HG02884 (cell line): ENCODE measurements around the gene MAOB.

Experiments
- ATAC-seq: cut with Tn5 transposase; IDR thresholded peaks from one replicate; pipeline ENCODE4 v1.9.1; 2021; ENCODE audit warnings: mild to moderate bottlenecking, moderate library complexity; ENCODE audit not compliant: unreplicated experiment

Gene MAOB

DNA sequence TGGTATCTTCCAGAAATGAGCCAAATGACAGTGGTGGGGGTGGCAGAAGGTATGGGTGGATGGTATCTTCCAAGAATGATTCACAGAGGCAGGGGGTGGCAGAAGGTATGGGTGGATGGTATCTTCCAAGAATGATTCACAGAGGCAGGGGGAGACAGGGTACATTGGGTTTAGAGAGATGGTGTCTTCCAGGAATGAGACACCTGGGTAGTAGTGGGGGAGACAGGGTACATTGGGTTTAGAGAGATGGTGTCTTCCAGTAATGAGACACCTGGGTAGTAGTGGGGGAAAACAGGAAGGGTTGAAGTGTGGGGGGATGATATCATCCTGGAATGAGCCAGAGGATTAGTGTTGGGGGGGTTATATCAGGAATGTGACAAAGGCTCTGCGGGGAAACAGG, 164.2 kb downstream of the MAOB start:
- ATAC-seq = no peak

DNA sequence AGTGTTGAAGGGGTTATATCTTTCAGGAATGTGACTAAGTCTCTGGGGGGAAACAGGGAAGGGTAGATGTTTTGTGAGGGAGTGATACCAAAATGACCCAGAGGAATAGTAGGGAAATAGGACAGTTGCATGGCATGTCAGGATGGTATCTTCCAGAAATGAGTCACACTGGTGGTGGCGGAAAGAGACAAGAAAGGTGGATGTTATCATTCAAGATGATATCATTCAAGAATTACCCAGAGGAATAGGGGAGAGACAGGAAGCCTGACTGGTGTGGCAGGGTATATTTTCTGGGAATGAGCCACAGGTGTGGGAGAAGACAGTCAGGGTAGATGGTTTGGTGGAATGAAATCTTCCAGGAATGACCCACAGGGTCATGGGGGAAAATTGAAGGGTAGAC, 165.1 kb downstream of the MAOB start:
- ATAC-seq = no peak

DNA sequence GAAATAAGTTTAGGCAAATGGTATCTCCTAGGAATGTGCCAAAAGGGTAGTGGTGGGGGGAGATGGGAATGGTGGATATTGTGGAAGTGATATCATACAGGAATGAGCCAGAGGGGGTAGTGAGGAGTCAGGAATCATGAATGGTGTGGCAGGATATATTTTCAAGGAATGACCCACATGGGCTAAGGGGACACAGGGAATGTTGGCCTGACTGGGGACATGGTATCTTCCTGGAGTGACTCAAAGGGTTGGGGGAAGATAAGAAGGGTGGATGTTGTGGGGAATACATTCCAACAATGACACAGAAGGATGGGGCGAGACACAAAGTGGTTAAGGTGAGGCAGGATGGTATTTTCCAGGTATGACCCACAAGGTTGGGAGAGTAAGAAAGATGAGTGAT, 165.6 kb downstream of the MAOB start:
- ATAC-seq = no peak
